Stimulated activated CD4-positive, alpha-beta T cell treated with anti-CD3 and anti-CD28 coated beads, Interleukin-15, amount 100 ng/mL, for 1 hour (primary cell): ENCODE measurements around the gene LBHD2.
"Not testable (repeated sequence)": the region's sequence is repeated elsewhere in the genome, so short reads cannot be mapped to it uniquely, and the experiment has no call there.

ENCODE experiments used
- DNase-seq, 2 donors: peaks; one replicate each; pipeline ENCODE4 v3.0.0-alpha.2; 2020; ENCODE audit warnings: low read depth in 1 of 2, low spot score in 1 of 2

Gene LBHD2

DNA sequence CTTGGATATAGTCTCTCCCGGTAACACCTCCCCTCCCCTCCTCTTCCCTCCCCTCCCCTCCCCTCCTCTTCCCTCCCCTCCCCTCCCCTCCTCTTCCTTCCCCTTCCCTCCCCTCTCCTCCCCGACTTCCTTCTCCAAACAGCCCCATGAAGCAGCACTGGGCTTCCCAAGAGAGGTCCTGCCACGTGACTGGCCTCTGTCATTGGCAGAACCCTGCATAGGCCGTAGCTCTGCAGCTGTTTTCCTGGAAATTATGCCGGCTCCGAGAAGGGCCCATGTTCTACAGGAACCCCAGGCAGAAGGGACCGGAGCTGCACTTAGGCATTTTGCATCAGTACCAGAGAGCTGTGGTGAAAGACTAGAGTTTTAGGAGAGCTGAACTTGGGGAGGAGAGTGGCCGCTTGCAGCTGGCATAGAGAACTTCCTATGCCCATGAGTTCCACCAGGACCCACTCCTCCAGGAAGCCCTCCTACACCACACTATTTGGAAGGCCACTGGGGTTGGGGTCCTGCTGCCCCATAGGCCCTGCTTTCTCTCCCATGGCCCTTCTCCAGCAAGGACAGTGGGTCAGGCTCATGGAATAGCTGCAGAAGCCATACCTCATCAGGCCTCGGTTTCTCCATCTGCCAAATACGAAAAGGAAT, 34.1 kb downstream of the LBHD2 start:
- no peak for DNase-seq

DNA sequence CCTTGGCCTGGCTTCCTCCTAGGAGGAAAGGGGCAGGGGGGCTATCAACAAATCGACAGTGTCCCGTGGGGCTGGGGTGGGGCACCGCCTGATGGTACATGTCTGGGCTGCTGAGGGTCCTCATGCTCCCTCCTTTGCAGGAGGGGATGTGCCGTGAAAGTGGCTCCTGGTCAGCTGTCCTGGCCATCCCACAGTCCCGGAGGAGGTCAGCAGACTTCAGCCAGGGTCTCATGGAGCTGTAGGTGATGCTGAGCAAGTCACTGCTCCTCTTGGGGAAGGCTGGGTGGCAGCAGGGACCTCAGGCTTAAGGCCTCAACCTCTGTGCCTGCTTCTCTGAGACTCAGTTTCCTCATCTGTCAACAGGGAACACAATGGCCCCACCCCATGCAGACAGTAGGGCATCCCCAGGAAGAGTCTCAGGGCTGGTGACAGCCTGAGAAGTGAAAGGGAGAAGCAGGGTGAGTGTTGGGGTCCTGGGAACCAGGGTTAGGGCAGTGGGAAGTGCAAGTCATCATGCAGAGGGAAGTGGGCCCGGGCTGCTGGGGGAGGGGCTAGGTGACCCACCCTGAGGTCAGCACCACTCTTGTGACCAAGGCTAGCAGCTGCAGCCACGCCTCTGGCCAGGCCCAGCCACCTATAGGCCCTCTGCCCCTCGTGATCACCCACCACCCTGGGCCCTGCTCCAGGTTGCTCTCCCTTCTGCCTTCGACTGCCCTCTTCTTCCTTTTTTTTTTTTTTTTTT, 34.8 kb downstream of the LBHD2 start:
- DNase-seq, result no peak

DNA sequence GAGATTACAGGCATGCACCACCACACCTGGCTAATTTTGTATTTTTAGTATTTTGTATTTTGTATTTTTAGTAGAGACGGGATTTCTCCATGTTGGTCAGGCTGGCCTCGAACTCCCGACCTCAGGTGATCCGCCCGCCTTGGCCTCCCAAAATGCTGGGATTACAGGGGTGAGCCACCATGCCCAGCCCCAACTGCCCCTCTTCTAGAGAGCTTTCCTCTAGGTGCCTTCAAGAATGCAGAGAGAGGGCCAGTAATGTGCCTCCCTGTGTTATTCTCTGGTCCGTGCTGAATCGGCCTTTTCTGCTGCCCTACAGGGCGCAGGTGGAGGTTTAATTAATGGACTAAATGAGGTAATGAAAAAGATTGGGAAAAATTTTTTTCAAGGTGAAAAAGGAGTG, 35.5 kb downstream of the LBHD2 start:
- not testable (repeated sequence) for DNase-seq

DNA sequence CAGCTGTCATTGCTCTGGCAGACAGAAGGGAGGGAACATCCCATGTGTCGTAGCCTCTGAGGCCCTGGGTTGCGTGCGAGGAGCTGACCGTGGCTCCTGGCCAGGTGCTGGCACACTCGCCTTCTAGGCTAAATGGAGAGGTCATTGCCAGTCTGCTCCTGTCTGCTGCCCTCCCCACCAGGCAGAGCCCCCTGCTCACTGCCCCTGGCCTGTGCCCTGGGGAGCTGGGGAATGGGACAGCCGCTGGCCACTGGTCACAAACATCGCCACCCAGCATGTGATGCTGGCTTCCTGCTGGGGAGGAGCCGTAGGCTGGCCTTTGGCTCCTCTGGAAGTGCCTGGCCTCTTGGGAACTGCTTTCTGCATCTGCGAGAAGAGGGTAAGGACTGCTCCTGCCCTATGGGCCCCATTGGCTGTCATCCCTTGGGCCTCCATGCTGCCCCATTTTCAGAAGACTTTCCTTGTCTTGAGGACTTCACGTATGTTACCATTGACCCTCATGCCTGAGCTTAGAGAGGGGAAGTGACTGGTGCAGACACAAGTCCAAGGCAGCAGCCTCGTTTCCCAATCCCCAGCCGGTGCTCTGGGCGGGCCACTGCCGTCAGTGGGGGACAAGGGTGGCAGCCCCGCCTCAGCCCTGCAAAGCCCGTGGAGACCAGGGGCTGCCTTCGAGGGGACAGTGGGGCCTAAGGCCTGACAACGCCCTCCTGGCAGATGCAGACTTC, 37.3 kb downstream of the LBHD2 start:
- DNase-seq, result no peak

DNA sequence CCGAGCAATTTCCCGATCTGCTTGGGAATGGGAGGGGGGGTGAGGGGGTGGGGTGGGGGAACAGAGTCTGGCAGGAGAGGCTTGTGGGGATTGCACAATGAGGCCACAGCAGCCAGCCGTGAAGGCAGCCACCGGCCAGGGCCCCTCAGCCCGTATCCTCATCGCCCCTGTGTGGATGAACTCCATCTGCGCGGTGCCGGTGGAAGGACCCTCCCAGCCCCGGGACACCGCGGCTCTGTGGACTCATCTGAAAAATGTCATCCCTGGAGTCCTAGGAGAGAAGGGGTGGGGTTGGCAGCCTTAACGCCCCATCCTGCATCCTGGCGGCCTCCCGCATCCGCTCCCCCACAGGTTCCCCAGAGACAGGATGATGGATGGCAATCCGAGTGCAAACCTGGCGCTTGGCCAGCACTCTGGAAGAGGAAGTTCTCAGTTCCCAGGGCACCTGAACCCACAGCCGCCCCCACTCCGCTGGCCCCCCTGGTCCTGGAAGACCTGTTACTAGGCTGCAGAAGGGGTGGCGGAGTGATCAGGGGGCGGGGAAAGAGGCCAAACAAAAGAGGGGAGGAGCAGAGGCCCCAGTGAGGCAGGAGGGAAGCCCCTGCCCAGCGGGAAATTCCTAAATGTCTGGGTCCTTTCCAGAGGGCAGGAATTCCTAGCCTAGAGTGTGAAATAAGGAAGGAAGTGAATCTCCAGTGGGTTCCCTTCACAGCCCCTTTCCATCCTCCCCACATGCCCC, 38.0 kb downstream of the LBHD2 start:
- no peak for DNase-seq

DNA sequence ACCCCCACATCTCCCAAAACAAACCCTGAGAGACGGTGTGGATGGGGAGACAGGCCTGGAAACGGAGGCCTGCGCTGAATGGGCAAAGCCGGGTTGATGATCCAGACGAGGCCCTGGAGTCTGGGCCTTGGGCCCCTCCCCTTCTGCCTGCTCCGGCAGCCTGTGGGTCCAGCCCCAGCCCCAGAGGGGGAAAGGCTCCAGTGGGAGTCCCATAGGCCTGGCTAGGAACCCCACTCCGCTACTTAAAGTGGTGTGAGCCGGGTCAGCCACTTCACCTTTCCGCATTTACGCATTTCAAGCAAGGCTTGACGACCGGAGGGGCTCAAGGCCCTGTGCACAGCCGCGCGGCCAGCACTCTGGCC, 38.6 kb downstream of the LBHD2 start:
- DNase-seq, result no peak

DNA sequence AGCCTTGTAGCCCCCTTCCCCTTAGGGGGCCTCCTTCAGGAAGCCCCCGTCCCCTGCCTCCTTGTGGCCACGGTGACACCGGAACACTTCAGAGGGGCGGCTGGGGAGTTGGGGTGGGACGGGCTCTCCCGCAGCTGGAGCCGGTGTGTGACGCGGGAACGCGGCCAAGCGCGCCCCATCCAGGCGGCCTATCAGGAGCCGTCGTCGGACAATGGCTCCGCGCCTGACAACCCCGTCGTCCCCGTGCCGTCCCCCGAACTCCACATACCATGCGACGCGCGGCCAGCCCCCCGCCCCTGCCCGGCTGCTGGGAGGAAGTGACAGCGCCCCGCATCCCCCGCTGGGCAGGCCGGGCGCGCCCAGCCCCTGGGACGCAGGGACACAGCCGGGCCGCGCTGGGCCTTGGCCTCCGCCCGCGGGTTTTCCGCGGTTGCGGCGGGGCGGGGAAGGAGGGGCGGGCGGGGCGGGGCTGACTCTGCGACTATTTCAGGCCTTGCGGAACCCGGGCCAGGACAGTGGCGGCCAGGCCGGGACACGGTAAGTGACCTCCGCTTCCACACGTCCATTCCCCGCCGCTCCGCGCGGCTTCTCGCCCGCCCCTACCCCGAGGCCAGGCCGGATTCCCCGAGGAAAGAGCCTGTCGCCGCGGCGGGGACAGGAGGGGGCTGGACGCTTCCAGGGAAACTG, 39.1 kb downstream of the LBHD2 start, which contains the start of gene TNFAIP2:
TNFAIP2 (plus strand) TSS at position 515 of the 687 bp plus-strand sequence. CDS start 2,997 bp downstream, outside the sequence.
- no peak for DNase-seq

DNA sequence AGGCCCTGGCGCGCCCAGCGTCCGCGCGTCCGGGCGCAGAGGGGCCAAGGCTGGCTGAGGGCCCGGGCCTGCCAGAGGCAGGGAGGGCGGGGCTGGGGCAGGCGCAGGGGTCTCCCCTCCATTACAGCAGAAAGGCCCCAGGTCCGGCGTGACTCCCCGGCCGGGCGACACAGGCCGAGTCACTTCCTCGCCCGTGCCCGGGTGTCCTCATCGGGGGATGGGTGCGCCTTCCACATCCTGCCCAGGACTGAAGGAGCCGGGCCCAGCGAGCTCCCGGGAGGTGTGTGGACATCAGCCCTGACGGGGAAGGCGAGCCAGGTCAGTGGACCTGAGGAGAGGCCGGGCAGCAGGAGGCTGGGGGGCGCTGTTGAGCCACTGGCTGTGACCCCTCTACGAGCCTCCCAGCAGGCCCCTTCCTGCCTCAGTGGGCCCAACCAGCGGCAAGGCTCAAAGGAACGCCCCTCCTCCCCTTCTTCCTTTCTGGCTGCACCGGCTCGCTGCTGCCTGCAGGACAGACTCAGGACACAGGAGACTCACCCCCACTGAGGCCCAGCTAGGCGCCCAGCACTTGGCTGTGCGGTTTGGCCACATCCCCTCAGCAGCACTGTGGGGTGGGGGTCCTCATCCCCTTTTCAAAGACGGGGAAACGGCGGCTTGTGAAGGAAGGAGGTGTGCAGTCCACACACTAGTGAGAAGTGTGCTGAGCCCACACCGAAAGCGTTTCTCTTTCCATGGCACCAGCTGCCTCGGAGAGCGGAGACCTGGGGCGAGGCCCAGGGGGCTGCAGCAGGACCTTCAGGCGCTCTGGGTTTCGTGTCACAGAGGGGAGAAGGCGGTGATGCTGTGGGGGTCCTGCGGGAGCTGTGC, 39.9 kb downstream of the LBHD2 start:
- DNase-seq, result no peak

DNA sequence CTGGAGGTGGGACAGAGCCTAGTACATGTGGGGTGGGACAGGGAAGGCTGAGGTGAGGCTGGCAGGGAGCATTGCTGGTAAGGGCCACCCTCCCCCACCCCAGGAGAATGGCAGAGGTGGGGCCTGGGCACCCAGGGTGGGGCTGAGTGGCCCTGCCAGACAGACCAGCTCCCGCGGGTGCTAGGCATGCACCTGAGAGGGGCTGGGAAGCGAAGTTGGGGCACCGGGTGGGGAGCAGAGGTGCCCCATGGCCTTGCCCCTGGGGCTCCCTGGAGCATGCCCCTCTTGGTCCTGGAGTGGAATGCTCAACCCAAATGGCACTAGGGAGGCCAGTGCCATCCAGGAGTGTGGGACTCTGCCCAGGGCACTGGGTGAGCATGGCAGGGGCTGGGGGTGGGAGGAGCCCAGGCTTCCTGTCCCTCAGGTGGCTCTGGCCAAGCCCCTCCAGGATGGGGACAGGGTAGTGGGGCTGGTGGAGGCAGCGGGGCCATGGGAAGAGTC, 40.5 kb downstream of the LBHD2 start:
- no peak for DNase-seq

DNA sequence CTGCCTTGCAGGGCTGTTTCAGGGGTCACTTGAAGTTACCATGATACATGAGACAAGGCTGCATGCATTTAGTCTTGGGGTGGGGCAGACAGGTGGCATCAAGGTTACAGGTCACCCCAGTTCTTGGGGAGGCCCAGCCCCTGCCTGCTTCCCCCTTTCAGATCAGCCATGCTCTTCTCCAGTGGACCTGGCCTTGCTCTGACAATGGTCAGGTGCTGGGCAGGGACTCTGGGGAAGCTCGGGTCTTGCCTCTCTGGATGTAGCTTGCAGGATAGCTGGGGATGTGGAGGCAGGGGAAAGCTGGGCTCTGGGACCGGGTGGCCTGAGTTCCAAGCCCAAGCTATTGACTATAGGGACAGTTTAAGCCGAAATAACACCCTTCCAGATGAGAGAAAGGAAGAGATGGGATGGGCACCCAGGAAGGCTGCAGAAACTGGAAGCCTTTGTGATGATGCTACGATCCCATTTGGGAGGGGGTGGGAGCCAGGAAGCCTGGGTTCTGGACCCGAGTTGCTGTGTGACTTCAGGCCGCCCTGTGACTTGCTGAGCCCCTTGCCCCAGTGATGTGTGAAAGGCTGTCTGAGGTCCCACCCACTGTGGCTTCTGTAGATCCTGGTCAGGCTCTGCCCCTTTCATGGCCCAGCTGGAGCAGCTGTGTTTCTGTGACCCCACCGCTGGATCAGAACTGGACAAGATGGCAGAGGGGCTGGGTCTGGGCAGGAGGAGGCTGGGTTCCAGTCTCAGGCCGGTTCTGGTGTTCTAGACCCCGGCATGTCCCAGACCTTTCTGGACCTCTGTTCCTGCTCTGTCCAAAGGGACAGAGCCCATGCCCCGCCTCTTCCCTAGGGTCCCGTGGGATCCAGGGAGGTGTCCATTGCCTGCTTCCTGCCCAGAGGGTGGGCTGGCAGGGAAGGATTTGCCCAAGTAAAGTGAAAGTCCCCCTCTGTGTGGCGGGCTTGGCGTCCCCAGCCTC, 41.4 kb downstream of the LBHD2 start:
- DNase-seq, result no peak

DNA sequence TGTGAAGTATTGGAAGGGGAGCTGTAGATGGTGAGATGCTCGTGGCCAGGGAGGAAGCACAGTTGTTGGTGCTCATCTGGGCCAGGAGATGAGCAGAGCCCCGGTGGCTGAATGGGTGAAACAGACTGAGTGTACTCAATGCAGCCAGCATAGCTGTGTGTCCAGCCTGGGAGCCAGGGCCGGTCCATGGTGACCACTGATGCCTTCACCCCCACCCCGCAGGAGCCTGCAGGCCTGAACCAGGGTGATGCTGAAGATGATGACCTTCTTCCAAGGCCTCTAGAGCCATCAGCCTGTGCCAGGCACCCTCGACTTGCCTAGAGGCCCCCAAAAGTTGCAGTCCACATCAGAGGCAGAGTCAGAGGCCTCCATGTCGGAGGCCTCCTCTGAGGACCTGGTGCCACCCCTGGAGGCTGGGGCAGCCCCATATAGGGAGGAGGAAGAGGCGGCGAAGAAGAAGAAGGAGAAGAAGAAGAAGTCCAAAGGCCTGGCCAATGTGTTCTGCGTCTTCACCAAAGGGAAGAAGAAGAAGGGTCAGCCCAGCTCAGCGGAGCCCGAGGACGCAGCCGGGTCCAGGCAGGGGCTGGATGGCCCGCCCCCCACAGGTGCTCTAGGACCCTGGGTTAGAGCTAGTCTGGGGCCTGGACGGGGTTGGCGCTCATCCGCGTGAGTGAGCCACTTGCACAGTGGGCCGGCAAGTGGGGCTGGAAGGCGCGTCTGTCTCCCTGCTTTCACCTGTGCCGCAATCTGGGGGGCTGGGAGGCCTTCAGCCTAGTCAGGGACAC, 42.3 kb downstream of the LBHD2 start:
- DNase-seq, result no peak

DNA sequence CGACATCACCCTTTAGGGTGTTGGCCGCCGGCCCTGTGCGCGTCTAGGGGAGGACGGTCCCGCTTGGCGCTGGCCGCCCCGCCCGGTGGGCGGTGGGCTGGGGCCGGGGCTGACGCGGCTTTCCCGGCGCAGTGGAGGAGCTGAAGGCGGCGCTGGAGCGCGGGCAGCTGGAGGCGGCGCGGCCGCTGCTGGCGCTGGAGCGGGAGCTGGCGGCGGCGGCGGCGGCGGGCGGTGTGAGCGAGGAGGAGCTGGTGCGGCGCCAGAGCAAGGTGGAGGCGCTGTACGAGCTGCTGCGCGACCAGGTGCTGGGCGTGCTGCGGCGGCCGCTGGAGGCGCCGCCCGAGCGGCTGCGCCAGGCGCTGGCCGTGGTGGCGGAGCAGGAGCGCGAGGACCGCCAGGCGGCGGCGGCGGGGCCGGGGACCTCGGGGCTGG, 42.9 kb downstream of the LBHD2 start:
- DNase-seq, result no peak

DNA sequence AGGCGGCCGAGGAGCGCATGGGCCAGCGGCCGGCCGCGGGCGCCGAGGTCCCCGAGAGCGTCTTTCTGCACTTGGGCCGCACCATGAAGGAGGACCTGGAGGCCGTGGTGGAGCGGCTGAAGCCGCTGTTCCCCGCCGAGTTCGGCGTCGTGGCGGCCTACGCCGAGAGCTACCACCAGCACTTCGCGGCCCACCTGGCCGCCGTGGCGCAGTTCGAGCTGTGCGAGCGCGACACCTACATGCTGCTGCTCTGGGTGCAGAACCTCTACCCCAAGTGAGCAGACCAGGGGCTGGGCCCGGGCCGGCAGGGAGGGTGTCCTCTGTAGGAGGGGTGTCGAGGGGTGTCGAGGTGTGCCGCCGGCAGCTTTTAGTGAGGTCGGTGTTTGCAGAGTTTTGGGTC, 43.3 kb downstream of the LBHD2 start:
- no peak for DNase-seq

DNA sequence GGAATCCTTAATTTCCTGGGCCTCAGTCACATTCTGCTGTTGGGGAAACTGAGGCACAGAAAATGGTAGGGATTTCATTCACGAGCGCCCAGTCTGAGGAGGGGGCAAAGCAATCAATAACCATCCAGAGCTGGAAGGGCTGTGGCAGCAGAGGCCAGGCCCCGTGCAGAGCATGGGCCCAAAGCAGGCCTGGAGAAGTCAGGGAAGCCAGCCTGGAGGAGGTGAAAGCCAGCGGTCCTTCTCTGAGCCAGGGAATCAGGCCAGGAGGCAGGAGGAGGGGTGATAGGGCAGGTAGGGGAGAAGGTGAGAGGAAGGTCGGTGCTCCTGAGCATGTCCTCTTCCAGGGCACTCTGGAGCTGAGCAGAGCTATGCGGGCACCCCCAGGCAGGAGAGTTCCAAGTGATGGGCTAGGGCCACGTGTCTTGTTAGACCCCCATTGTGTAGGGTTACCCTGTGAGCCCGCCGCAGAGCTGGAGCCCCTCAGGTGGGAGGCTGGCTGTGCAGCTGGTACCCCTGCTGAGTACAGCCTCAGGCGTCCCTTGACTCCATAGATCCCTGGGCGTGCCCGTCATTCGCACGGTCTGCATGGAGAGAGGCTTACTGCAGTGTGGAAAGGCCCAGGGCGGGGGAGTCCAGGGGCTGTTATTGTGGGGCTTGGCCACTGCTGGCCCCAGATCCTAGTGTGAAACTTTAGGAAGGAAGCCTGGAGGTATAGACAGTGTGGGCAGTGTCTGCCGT, 44.0 kb downstream of the LBHD2 start:
- no peak for DNase-seq

DNA sequence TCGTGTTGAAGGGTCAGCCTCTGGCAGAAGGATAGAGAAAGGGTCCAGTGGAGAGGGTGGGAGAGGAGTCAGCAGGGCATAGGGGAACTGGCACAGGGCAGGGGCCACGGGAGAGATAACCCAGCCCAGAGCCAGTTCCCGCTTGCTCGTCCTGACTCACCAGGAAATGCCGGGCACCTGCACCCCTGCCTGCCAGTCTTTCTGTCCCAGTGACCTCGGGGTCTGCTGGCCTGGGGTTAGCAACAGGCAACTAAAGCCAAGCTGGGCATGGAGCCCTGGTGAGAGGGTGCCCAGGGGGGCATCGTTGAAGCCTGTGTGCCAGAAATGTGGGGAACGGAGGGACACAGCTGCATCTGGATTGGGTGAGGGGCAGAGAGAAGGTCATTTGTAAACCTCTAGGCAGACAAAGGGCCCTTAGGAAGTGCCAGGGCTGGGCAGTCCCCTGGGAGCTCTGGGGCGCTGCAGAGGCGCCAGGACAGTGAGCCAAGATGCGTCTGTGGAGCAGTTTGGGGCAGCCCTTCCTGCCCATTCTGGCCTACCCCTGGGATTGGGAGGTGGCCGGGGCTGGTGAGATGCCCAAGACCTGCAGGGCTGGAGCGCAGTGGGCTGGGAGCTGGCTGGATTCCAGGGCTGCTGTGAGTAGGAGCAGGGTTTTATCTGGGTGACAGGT, 44.8 kb downstream of the LBHD2 start:
- DNase-seq, result no peak

DNA sequence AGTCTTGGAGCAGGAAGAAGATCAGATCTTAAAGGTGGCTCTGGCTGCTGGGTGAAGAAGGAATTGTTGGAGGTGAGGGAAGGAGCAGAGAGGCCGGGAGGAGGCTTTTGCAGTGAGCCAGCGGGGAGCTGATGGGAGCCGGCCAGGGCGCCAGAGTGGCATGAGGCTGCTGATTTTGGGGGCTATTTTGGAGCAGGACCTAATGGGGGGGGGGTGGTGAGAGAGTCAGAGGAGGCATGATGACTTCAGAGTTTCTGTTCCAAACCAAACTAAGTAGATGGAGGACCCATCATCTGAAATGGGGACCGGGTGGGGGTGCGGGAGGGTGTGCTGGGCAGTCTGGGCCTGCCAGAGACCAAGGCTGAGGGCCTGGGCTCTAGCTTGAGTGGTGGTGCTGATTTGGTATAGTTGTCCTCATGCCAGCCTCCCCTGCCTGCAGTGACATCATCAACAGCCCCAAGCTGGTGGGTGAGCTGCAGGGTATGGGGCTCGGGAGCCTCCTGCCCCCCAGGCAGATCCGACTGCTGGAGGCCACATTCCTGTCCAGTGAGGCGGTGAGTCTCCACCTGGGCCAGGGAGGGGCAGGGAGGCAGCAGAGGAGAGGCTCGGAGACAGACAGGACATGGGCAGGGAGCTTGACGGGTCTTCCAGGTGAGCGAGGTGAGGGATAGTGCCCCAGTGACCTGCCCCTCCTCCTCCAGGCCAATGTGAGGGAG, 45.4 kb downstream of the LBHD2 start:
- DNase-seq, result no peak
